Measurements from ENCODE around the gene CPTP.

GRCh38 chr1:1286313-1287261 is 38.0 kb upstream of the CPTP start:
- TF ChIP-seq CTCF (conservative IDR thresholded peaks at IDR 0.05 in 1 of 2, IDR thresholded peaks at IDR 0.05 in 1 of 2; ENCODE audit: extremely low read depth in 1 of 2, insufficient read depth in 1 of 2, low read depth in 1 of 2, low read length in 2 of 2) (no peak), EZH2 (IDR thresholded peaks at IDR 0.05; ENCODE audit: borderline replicate concordance, low read length) (no peak)

Data from mammary epithelial cell (primary cell).